ENCODE measurements around the gene RNF150.

- no peak for TF ChIP-seq ZFP41 (tag by site-specific recombination; IDR thresholded peaks at IDR 0.05; ENCODE audit: borderline replicate concordance)
- no peak for TF ChIP-seq CTCF (tag by site-specific recombination; IDR thresholded peaks at IDR 0.05)
- TF ChIP-seq YY1 (tag by site-specific recombination; IDR thresholded peaks at IDR 0.05), result no peak
- TF ChIP-seq ZNF335 (tag by site-specific recombination; conservative IDR thresholded peaks at IDR 0.05), result no peak
- no peak for TF ChIP-seq ZNF660 (tag by site-specific recombination; IDR thresholded peaks at IDR 0.05)
- TF ChIP-seq HOXC10 (CRISPR knock-in tag; IDR thresholded peaks at IDR 0.05), result no peak
- TF ChIP-seq ZSCAN4 (tag by site-specific recombination; IDR thresholded peaks at IDR 0.05), result no peak
- TF ChIP-seq ZNF664 (tag by site-specific recombination; IDR thresholded peaks at IDR 0.05), result no peak
Observed at GRCh38 chr4:140863197-140863596, 270.1 kb downstream of the RNF150 start.
